CD4-positive, CD25-positive, alpha-beta regulatory T cell (primary cell): ENCODE results near the gene DYNC1I1. TPM values are rescaled to one million over a fixed set of nuclear protein-coding genes. Genes with fewer than 3 reads are reported as not detected.

ENCODE experiments used
- ATAC-seq, 2 donors: fragments of 150-1000 bp; cut with Tn5 transposase; one replicate each; pipeline ENCODE4 v1.10.0; 2021; ENCODE audit warnings: low read depth in 2 of 2, moderate number of reproducible peaks in 2 of 2, moderate library complexity in 1 of 2
- DNase-seq, 3 donors: peaks; one replicate each; pipeline versions ENCODE4 v3.0.0 to v3.0.0-alpha.2; 2012 to 2022; ENCODE audit warnings: mixed read lengths in 1 of 3
- H3K27ac ChIP-seq: one replicate; pipeline ENCODE4 v1.7.0; 2013; ENCODE audit warnings: mild to moderate bottlenecking, low read length; ENCODE audit not compliant: insufficient read depth, poor library complexity, severe bottlenecking
- H3K27me3 ChIP-seq: one replicate; pipeline ENCODE4 v1.7.0; 2013; ENCODE audit warnings: low read length; ENCODE audit not compliant: control insufficient read depth, insufficient read depth
- H3K36me3 ChIP-seq: one replicate; pipeline ENCODE4 v1.7.0; 2013; ENCODE audit warnings: mild to moderate bottlenecking, low read length, moderate library complexity; ENCODE audit not compliant: control insufficient read depth, insufficient read depth
- H3K4me1 ChIP-seq: 2 replicates; pipeline ENCODE4 v1.7.0; 2013; ENCODE audit warnings: mild to moderate bottlenecking, low read length; ENCODE audit not compliant: insufficient read depth, control insufficient read depth, poor library complexity, severe bottlenecking
- H3K4me3 ChIP-seq: one replicate; pipeline ENCODE4 v1.7.0; 2013; ENCODE audit warnings: low read depth, mild to moderate bottlenecking, low read length, moderate library complexity
- H3K9me3 ChIP-seq, 2 experiments: 1 replicate in 1 of 2; 2 replicates in 1 of 2; pipeline ENCODE4 v1.7.0; 2013; ENCODE audit warnings: low read length in 2 of 2, mild to moderate bottlenecking in 1 of 2, moderate library complexity in 1 of 2; ENCODE audit not compliant: control insufficient read depth in 2 of 2
- H3K27ac Mint-ChIP-seq, 3 donors: one replicate each; pipeline ENCODE4 v1.8.0; 2020 to 2022; ENCODE audit warnings: mild to moderate bottlenecking in 3 of 3, mixed read lengths in 3 of 3, moderate library complexity in 2 of 3
- H3K27me3 Mint-ChIP-seq: one replicate; pipeline ENCODE4 v1.8.0; 2022; ENCODE audit warnings: mild to moderate bottlenecking, mixed read lengths
- H3K36me3 Mint-ChIP-seq: one replicate; pipeline ENCODE4 v1.8.0; 2020; ENCODE audit warnings: mixed read lengths
- H3K4me1 Mint-ChIP-seq, 4 donors: one replicate each; pipeline ENCODE4 v1.8.0; 2020 to 2022; ENCODE audit warnings: mixed read lengths in 4 of 4, mild to moderate bottlenecking in 1 of 4
- H3K4me3 Mint-ChIP-seq, 4 donors: one replicate each; pipeline ENCODE4 v1.8.0; 2020 to 2022; ENCODE audit warnings: mild to moderate bottlenecking in 4 of 4, mixed read lengths in 4 of 4, moderate library complexity in 3 of 4
- H3K9me3 Mint-ChIP-seq, 7 donors: one replicate each; pipeline ENCODE4 v1.8.0; 2020 to 2022; ENCODE audit warnings: mixed read lengths in 7 of 7, mild to moderate bottlenecking in 3 of 7, moderate library complexity in 2 of 7
- polyA plus RNA-seq, 4 donors: library from polyadenylated mRNA; unstranded; fragments of 300-500 nt; fragmentation: Illumina TruSeq; gene quantifications; one replicate each; pipeline ENCODE4 v1.2.3, GENCODE V29; 2021
- total RNA-seq: library from RNA; stranded (reverse); gene quantifications from one replicate; pipeline ENCODE4 v1.2.3, GENCODE V29; 2022

The DYNC1I1 gene
- total and polyA plus RNA-seq, 5 donors from 2014 or later, result not detected

DNA sequence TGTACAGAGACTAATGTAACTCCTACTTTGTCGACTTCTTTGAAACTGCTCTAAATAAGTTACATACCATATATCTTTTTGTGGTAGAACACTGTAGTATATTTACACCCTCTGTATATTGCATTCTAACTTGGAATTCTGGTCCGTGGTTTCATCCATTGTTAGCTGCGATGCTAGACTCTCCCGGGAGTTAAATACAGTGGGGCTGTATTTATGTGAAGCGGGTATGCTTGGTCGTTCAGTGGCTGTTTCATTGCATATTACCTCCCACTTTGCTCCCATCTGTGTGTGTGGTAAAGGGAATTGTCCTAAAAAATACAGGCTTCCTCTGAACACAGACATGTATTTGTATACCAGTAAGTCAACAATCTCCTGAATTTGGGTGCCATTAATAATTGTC is 318.4 kb downstream of the DYNC1I1 start:
- Histone ChIP-seq H3K27me3 (peaks cover 2% of the 10 kb centered on the region), H3K27ac (no peak overlapping the region), H3K9me3 (no peaks in the 10 kb centered on the region), H3K4me3 (no peak overlapping the region), H3K36me3 (no peaks in the 10 kb centered on the region), H3K4me1 (no peaks in the 10 kb centered on the region)
- Mint-ChIP-seq H3K9me3 (peaks cover 0 to 6% (median 0%) of the 10 kb centered on the region in 7 donors), H3K4me3 (no peak overlapping the region), H3K27ac (no peak overlapping the region), H3K36me3 (no peaks in the 10 kb centered on the region), H3K4me1 (no peaks in the 10 kb centered on the region), H3K27me3 (peaks cover 16% of the 10 kb centered on the region)
- ATAC-seq, result no peak
- no peak for DNase-seq

- no peaks in the 10 kb centered on the region for H3K36me3 Mint-ChIP-seq
- Histone ChIP-seq H3K27ac (no peak overlapping the region), H3K4me1 (no peaks in the 10 kb centered on the region), H3K9me3 (no peaks in the 10 kb centered on the region), H3K36me3 (no peaks in the 10 kb centered on the region), H3K4me3 (no peak overlapping the region), H3K27me3 (peaks cover 4% of the 10 kb centered on the region)
- H3K4me1 Mint-ChIP-seq, result no peaks in the 10 kb centered on the region
- no peak overlapping the region for H3K27ac Mint-ChIP-seq
- no peak for ATAC-seq
- H3K27me3 Mint-ChIP-seq, result peaks cover 15% of the 10 kb centered on the region
- no peak for DNase-seq
- H3K9me3 Mint-ChIP-seq, result peaks cover 0 to 6% (median 0%) of the 10 kb centered on the region in 7 donors
- H3K4me3 Mint-ChIP-seq, result no peak overlapping the region
These were observed 321.1 kb downstream of the DYNC1I1 start for GRCh38 chr7:96093435-96093834.

DNA sequence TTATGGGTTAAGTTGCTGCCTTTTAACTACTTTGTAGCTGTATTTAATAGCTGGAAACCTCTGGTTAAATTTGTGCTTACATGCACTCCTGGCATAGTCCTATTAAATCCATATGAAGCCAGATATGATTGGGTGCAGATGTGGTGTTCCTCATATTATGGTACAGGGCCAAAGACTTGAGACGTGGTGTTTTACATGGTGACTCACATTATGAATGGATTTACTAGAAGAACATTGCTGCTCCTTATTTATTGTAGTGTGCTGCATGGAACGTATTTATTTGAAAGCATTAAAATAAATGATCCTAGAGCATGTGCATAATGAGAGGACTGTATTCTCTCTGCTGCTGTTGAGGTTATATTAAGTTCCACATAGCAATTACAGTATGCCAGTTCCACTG is 325.5 kb downstream of the DYNC1I1 start:
- peaks cover 13% of the 10 kb centered on the region for H3K27me3 Mint-ChIP-seq
- peaks cover 2% of the 10 kb centered on the region for H3K27me3 ChIP-seq
- no peak overlapping the region for H3K27ac Mint-ChIP-seq

GRCh38 chr7:96100737-96101136 is 328.4 kb downstream of the DYNC1I1 start:
- no peak for ATAC-seq
- H3K36me3 ChIP-seq, result no peaks in the 10 kb centered on the region
- H3K9me3 ChIP-seq, result no peaks in the 10 kb centered on the region
- Mint-ChIP-seq H3K27ac (no peak overlapping the region), H3K4me1 (no peaks in the 10 kb centered on the region), H3K9me3 (peaks cover 0 to 5% (median 0%) of the 10 kb centered on the region in 7 donors), H3K4me3 (no peak overlapping the region), H3K36me3 (no peaks in the 10 kb centered on the region), H3K27me3 (peaks cover 14% of the 10 kb centered on the region)
- peaks cover 2% of the 10 kb centered on the region for H3K27me3 ChIP-seq
- H3K4me1 ChIP-seq, result no peaks in the 10 kb centered on the region
- H3K27ac ChIP-seq, result no peak overlapping the region
- no peak overlapping the region for H3K4me3 ChIP-seq
- no peak for DNase-seq

More for the DNA sequence above, 325.5 kb downstream of the DYNC1I1 start:
- Histone ChIP-seq H3K36me3 (no peaks in the 10 kb centered on the region), H3K9me3 (no peaks in the 10 kb centered on the region), H3K4me1 (no peaks in the 10 kb centered on the region), H3K27ac (no peak overlapping the region), H3K4me3 (no peak overlapping the region)
- no peak overlapping the region for H3K4me3 Mint-ChIP-seq
- DNase-seq, result no peak
- no peaks in the 10 kb centered on the region for H3K36me3 Mint-ChIP-seq
- ATAC-seq, result no peak
- H3K9me3 Mint-ChIP-seq, result peaks cover 0 to 5% (median 0%) of the 10 kb centered on the region in 7 donors
- no peaks in the 10 kb centered on the region for H3K4me1 Mint-ChIP-seq

DNA sequence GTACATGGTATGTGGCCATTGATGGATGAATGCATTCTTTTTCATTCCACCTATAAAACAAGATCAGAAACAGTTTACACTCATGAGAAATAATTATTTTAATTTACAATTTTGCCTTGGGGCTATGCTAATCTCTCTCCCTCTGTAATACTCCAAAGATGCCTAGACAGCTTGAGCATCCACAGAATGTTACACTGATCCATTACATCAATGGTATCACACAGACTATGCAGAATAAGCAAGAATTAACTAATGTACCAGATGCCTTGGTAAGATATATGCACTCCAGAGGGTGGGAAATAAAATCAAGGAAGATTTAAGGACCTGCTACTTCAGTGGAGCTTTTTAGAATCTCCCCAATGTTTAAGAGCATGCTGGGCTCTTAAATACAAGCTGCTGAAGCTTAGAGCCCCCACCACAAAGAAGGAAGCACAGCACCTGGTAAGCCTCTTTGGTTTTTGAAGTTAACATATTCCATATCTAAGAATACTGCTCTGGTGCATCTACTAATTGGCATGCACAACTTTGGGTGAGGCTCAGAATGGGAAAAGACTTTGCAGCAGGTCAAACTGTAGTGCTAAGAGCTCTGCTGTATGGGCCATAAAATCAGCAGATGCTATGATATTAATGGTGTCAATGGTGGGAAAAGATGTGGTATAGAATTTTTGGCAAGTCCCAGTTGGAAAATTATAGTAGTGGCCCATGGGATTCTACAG is 329.9 kb downstream of the DYNC1I1 start:
- H3K36me3 ChIP-seq, result no peaks in the 10 kb centered on the region

DNA sequence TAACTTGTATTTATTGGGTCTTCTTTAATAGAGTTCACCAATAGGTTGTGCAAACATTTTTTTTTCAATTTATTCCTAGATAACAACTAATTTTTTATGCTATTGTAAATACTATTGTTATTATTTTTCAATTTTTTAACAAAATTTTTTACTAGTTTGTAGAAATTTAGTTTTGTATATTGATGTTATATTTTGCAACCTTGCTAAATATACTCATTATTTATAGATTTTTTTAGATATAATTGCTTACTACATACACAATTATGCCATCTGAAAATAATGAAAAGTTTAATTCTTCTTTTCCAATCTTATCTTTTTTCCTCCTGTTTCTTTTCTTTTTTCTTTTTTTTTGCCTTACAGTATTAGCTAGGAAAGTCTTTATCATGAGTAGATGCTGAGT is 332.6 kb downstream of the DYNC1I1 start:
- no peak overlapping the region for H3K27ac Mint-ChIP-seq
- Histone ChIP-seq H3K4me3 (no peak overlapping the region), H3K27ac (no peak overlapping the region), H3K27me3 (no peaks in the 10 kb centered on the region), H3K36me3 (no peaks in the 10 kb centered on the region), H3K4me1 (no peaks in the 10 kb centered on the region), H3K9me3 (no peaks in the 10 kb centered on the region)
- H3K4me1 Mint-ChIP-seq, result no peaks in the 10 kb centered on the region
- no peak overlapping the region for H3K4me3 Mint-ChIP-seq
- DNase-seq (no peak), ATAC-seq (no peak)
- H3K27me3 Mint-ChIP-seq, result peaks cover 14% of the 10 kb centered on the region
- no peaks in the 10 kb centered on the region for H3K36me3 Mint-ChIP-seq
- peaks cover 0 to 1% (median 0%) of the 10 kb centered on the region in 7 donors for H3K9me3 Mint-ChIP-seq

More for the DNA sequence above, 329.9 kb downstream of the DYNC1I1 start:
- no peaks in the 10 kb centered on the region for H3K36me3 Mint-ChIP-seq
- no peak for DNase-seq
- no peak for ATAC-seq
- H3K9me3 Mint-ChIP-seq, result peaks cover 0 to 5% (median 0%) of the 10 kb centered on the region in 7 donors
- Histone ChIP-seq H3K27me3 (no peaks in the 10 kb centered on the region), H3K4me1 (no peaks in the 10 kb centered on the region), H3K9me3 (no peaks in the 10 kb centered on the region), H3K27ac (no peak overlapping the region), H3K4me3 (no peak overlapping the region)
- no peaks in the 10 kb centered on the region for H3K4me1 Mint-ChIP-seq
- H3K27me3 Mint-ChIP-seq, result peaks cover 14% of the 10 kb centered on the region
- no peak overlapping the region for H3K27ac Mint-ChIP-seq
- no peak overlapping the region for H3K4me3 Mint-ChIP-seq

DNA sequence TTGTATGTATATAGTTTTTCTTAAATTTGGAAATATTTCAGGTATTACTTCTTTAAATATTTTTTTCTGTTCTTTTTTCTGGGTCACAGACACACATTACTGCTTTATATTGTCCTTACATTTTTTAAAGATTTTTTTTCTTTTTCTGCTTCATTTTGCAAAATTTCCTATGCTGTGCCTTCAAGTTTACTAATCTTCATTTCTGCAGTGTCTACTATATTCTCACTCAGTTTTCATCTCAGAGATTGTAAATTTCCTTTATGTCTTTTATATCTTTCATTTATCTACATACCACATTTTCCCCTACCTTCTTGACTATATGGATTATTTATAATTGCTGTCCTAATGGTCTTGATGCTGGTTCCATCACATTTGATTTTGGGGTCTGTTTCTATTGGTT is 339.1 kb downstream of the DYNC1I1 start:
- Histone ChIP-seq H3K4me1 (no peaks in the 10 kb centered on the region), H3K9me3 (no peaks in the 10 kb centered on the region), H3K27me3 (no peaks in the 10 kb centered on the region), H3K36me3 (no peaks in the 10 kb centered on the region), H3K27ac (no peak overlapping the region), H3K4me3 (no peak overlapping the region)
- Mint-ChIP-seq H3K4me1 (no peaks in the 10 kb centered on the region), H3K27me3 (peaks cover 21% of the 10 kb centered on the region), H3K36me3 (no peaks in the 10 kb centered on the region), H3K4me3 (no peak overlapping the region), H3K27ac (no peak overlapping the region), H3K9me3 (peaks cover 0 to 7% (median 0%) of the 10 kb centered on the region in 7 donors)
- ATAC-seq, result no peak
- no peak for DNase-seq

- H3K4me1 Mint-ChIP-seq, result no peaks in the 10 kb centered on the region
- no peaks in the 10 kb centered on the region for H3K36me3 Mint-ChIP-seq
- H3K27me3 Mint-ChIP-seq, result peaks cover 21% of the 10 kb centered on the region
- H3K4me3 Mint-ChIP-seq, result no peak overlapping the region
- no peak overlapping the region for H3K27ac Mint-ChIP-seq
- peaks cover 0 to 7% (median 0%) of the 10 kb centered on the region in 7 donors for H3K9me3 Mint-ChIP-seq
- Histone ChIP-seq H3K4me3 (no peak overlapping the region), H3K27me3 (no peaks in the 10 kb centered on the region), H3K4me1 (no peaks in the 10 kb centered on the region), H3K27ac (no peak overlapping the region), H3K36me3 (no peaks in the 10 kb centered on the region), H3K9me3 (no peaks in the 10 kb centered on the region)
- ATAC-seq (no peak), DNase-seq (no peak)
These were observed 341.8 kb downstream of the DYNC1I1 start for GRCh38 chr7:96114190-96114589.
